GM12878 (cell line): Measurements from ENCODE around the gene KCNQ1. TPM values are rescaled to one million over a fixed set of nuclear protein-coding genes. Genes with fewer than 3 reads are reported as not detected.

Experiments used
- ATAC-seq: fragments of 200-7000 bp; cut with Tn5 transposase; 3 replicates; pipeline ENCODE4 v1.9.1; 2020; ENCODE audit warnings: mild to moderate bottlenecking, moderate library complexity
- BruUV-seq: library from RNA; stranded (reverse); fragments of 400-500 nt; replicated peaks from 2 replicates; lab custom pipeline; 2021; lab: Mats Ljungman, UMichigan
- CTCF ChIA-PET: fragments of 300-600 bp; sonication (Branson Sonifier 250); formaldehyde crosslinking; extraction: SDS; loops from one replicate; lab custom pipeline; 2021; ENCODE audit warnings: inconsistent platforms; lab: Yijun Ruan, JAX
- POLR2A ChIA-PET: fragments of 350-600 bp; formaldehyde crosslinking; extraction: SDS; loops from one replicate; lab custom pipeline; 2021; ENCODE audit warnings: inconsistent platforms; lab: Charles Lee
- RAD21 ChIA-PET: fragments of 300-600 bp; sonication (Branson Sonifier 250); formaldehyde crosslinking; loops from one replicate; lab custom pipeline; 2023; ENCODE audit warnings: antibody characterized with exemption; ENCODE audit not compliant: unreplicated experiment; lab: Charles Lee
- SMC1A ChIA-PET: fragments of 300-600 bp; sonication (Branson Sonifier 250); formaldehyde crosslinking; loops from one replicate; lab custom pipeline; 2023; ENCODE audit not compliant: unreplicated experiment, uncharacterized antibody; lab: Charles Lee
- DNase-seq: peaks from one replicate; pipeline ENCODE4 v3.0.0-alpha.2; 2011; ENCODE audit warnings: low read depth, low spot score
- FAIRE-seq: peaks from 3 replicates; lab custom pipeline; 2011; peaks lifted over from hg19 to GRCh38; lab: Jason Lieb, UNC
- H2AFZ ChIP-seq: 2 replicates; pipeline ENCODE4 v1.6.0; 2011; ENCODE audit warnings: low read depth, low read length, control low read depth; ENCODE audit not compliant: control insufficient read depth
- H3K27ac ChIP-seq: 2 replicates; pipeline ENCODE4 v1.5.1; 2011; ENCODE audit warnings: control low read depth; ENCODE audit not compliant: control insufficient read depth, insufficient read depth
- H3K27me3 ChIP-seq, 2 experiments: replicated peaks in 1 of 2; 2 replicates each; pipeline versions ENCODE4 v1.6.0 to v1.6.1; 2011; ENCODE audit warnings: low read length in 1 of 2; ENCODE audit not compliant: control insufficient read depth in 2 of 2, insufficient read depth in 2 of 2
- H3K36me3 ChIP-seq, 2 experiments: 2 replicates each; pipeline ENCODE4 v1.5.1; 2011; ENCODE audit warnings: low read length in 1 of 2; ENCODE audit not compliant: control insufficient read depth in 2 of 2, insufficient read depth in 2 of 2
- H3K4me1 ChIP-seq: 2 replicates; pipeline ENCODE4 v1.6.1; 2011; ENCODE audit warnings: mild to moderate bottlenecking, low read length, moderate library complexity, mixed read lengths; ENCODE audit not compliant: control insufficient read depth, insufficient read depth
- H3K4me2 ChIP-seq: 2 replicates; pipeline ENCODE4 v1.6.0; 2011; ENCODE audit warnings: control low read depth; ENCODE audit not compliant: control insufficient read depth, insufficient read depth
- H3K4me3 ChIP-seq: fragments of 200-600 bp; sonication (generic); 2 replicates; pipeline ENCODE4 v1.5.1; 2016
- H3K79me2 ChIP-seq: 2 replicates; pipeline ENCODE4 v1.6.0; 2011; ENCODE audit warnings: low read length; ENCODE audit not compliant: control insufficient read depth, insufficient read depth
- H3K9ac ChIP-seq: 2 replicates; pipeline ENCODE4 v1.8.0; 2011; ENCODE audit warnings: low read length, control low read depth, mixed read lengths; ENCODE audit not compliant: control insufficient read depth, insufficient read depth
- H3K9me3 ChIP-seq: replicated peaks from 3 replicates; pipeline ENCODE4 v1.5.1; 2011; ENCODE audit warnings: mild to moderate bottlenecking, low read length; ENCODE audit not compliant: control insufficient read depth, insufficient read depth
- H4K20me1 ChIP-seq: 2 replicates; pipeline ENCODE4 v1.6.0; 2011; ENCODE audit not compliant: control insufficient read depth, insufficient read depth
- ASH2L ChIP-seq: fragments of 300-600, 200-600 bp; sonication (generic); IDR thresholded peaks from 2 replicates; pipeline ENCODE4 v1.6.1; 2017; ENCODE audit warnings: low read depth, mild to moderate bottlenecking, borderline replicate concordance
- CBFB ChIP-seq: IDR thresholded peaks from 2 replicates; pipeline ENCODE4 v1.6.1; 2016; ENCODE audit warnings: antibody characterized with exemption, low read depth
- HDAC6 ChIP-seq: fragments of 200-600 bp; sonication (generic); IDR thresholded peaks from one replicate; pipeline ENCODE4 v1.8.0; 2017; ENCODE audit warnings: antibody characterized with exemption; ENCODE audit not compliant: unreplicated experiment
- NFXL1 ChIP-seq: fragments of 450-650 bp; IDR thresholded peaks from 2 replicates; pipeline ENCODE4 v1.6.1; 2017; ENCODE audit warnings: antibody characterized with exemption, mild to moderate bottlenecking, borderline replicate concordance
- WGBS: methylation state at CpG from one replicate; pipeline ENCODE4 v1.1.6; 2016; ENCODE audit warnings: low lambda C conversion rate; ENCODE audit not compliant: insufficient replicate concordance, insufficient coverage; ENCODE audit errors: missing lambda C conversion rate; 5-methylcytosine and 5-hydroxymethylcytosine counted together
- in situ Hi-C: fragments of 300-500 bp; cut with MboI; formaldehyde crosslinking; loops from 9 replicates; pipeline ENCODE4 v1.14.3; 2018; ENCODE audit warnings: mixed read lengths
- intact Hi-C: fragments of 100-400 bp; cut with micrococcal nuclease; formaldehyde crosslinking; loops from one replicate; pipeline ENCODE4 v1.14.2; 2022; ENCODE audit not compliant: unreplicated experiment
- polyA plus RNA-seq, 11 experiments: library from polyadenylated mRNA; depleted of rRNA in 4 of 11; unstranded in 6 of 11; stranded (reverse) in 5 of 11; fragments of >200 nt; fragmentation: Nextera tagmentation in 4 of 11; fragmentation: Illumina TruSeq in 1 of 11; extraction: Ambion mirVana in 4 of 11; extraction: Trizol in 1 of 11; gene quantifications; 1 replicate in 1 of 11; 2 replicates in 10 of 11; pipeline versions ENCODE4 v1.2.1 to v1.2.3, GENCODE V29; 2011 to 2016; ENCODE audit warnings: inconsistent platforms in 2 of 11, missing spikeins in 2 of 11, low read depth in 1 of 11
- total RNA-seq, 4 experiments: library from RNA; depleted of rRNA in 3 of 4; stranded (reverse); fragments of >200 nt in 3 of 4; fragmentation: Illumina TruSeq in 1 of 4; extraction: Trizol in 1 of 4; gene quantifications; 2 replicates each; pipeline versions ENCODE4 v1.2.1 to v1.2.3, GENCODE V29; 2013 to 2021
- TF ChIP-seq, protein P1 (sequence below), 3 experiments: IDR thresholded peaks in 2 of 3; conservative IDR thresholded peaks in 1 of 3; 2 replicates each; pipeline ENCODE4 v1.5.1; 2011; ENCODE audit warnings: low read depth in 3 of 3, low read length in 3 of 3, mild to moderate bottlenecking in 3 of 3, control low read depth in 2 of 3, moderate library complexity in 2 of 3, inconsistent platforms in 1 of 3, mixed read lengths in 1 of 3; ENCODE audit not compliant: control insufficient read depth in 2 of 3, insufficient read depth in 1 of 3; ENCODE audit errors: extremely low read depth in 1 of 3
- TF ChIP-seq, protein P2 (sequence below): IDR thresholded peaks from 2 replicates; pipeline ENCODE4 v1.6.1; 2012; ENCODE audit warnings: improper control_type of control experiment, low read depth, low read length; ENCODE audit not compliant: insufficient replicate concordance

KCNQ1 gene
- total and polyA plus RNA-seq, 10 of the 15 experiments (the other 5 are each of a cell fraction or from before 2014, with no cell fraction given), result 0.03 to 0.15 (median 0.12) TPM; not detected in 7

DNA sequence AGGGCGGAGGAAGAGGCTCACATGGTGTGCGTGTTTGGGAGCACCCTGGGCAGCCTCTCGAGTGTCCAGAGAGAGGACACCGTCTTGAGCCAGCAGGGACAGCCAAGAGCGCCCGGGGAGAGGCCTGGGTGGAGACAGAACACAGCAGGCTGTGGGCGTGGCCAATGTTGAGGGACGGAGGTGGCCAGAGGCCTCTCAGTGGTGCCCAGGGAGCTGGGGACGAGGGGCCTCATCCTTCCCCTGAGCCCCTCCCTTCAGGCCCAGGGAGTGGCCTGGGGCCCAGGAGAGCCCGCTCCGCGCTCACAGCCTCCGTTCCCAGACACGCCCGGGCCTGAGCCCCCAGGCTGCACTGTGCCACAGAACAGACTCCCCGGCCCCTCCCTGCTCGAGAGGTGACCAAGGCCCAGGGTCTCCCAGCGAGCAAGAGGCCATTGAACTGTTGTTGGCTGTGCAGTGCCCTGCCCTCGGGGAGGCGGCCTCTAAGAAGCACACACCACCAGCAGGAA, 392.3 kb downstream of the KCNQ1 start:
- no peaks in the 10 kb centered on the region for H3K4me1 ChIP-seq

More for the DNA sequence above, 392.3 kb downstream of the KCNQ1 start:
- POLR2A ChIA-PET, result no interaction called here
- in situ Hi-C loops (no loop called here), intact Hi-C loops (no loop called here)
- H2AFZ ChIP-seq, result no peak overlapping the region
- no peak overlapping the region for H3K4me2 ChIP-seq
- no peak for FAIRE-seq
- no peak overlapping the region for H3K9ac ChIP-seq
- no peak overlapping the region for H3K4me3 ChIP-seq
- no peaks in the 10 kb centered on the region for H3K79me2 ChIP-seq
- H3K27ac ChIP-seq, result no peak overlapping the region
- H4K20me1 ChIP-seq, result no peaks in the 10 kb centered on the region
- DNase-seq, result no peak
- no peaks in the 10 kb centered on the region for H3K9me3 ChIP-seq
- no peaks in the 10 kb centered on the region for H3K36me3 ChIP-seq
- TF ChIP-seq, protein P1, sequence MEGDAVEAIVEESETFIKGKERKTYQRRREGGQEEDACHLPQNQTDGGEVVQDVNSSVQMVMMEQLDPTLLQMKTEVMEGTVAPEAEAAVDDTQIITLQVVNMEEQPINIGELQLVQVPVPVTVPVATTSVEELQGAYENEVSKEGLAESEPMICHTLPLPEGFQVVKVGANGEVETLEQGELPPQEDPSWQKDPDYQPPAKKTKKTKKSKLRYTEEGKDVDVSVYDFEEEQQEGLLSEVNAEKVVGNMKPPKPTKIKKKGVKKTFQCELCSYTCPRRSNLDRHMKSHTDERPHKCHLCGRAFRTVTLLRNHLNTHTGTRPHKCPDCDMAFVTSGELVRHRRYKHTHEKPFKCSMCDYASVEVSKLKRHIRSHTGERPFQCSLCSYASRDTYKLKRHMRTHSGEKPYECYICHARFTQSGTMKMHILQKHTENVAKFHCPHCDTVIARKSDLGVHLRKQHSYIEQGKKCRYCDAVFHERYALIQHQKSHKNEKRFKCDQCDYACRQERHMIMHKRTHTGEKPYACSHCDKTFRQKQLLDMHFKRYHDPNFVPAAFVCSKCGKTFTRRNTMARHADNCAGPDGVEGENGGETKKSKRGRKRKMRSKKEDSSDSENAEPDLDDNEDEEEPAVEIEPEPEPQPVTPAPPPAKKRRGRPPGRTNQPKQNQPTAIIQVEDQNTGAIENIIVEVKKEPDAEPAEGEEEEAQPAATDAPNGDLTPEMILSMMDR (IDR thresholded peaks at IDR 0.05 in 2 of 3, conservative IDR thresholded peaks at IDR 0.05 in 1 of 3; ENCODE audit: control insufficient read depth in 2 of 3, extremely low read depth in 1 of 3, insufficient read depth in 1 of 3, low read depth in 3 of 3, low read length in 3 of 3), result no peak
- TF ChIP-seq CBFB (no peak), NFXL1 (no peak), ASH2L (no peak), HDAC6 (no peak)
- TF ChIP-seq, protein P2, sequence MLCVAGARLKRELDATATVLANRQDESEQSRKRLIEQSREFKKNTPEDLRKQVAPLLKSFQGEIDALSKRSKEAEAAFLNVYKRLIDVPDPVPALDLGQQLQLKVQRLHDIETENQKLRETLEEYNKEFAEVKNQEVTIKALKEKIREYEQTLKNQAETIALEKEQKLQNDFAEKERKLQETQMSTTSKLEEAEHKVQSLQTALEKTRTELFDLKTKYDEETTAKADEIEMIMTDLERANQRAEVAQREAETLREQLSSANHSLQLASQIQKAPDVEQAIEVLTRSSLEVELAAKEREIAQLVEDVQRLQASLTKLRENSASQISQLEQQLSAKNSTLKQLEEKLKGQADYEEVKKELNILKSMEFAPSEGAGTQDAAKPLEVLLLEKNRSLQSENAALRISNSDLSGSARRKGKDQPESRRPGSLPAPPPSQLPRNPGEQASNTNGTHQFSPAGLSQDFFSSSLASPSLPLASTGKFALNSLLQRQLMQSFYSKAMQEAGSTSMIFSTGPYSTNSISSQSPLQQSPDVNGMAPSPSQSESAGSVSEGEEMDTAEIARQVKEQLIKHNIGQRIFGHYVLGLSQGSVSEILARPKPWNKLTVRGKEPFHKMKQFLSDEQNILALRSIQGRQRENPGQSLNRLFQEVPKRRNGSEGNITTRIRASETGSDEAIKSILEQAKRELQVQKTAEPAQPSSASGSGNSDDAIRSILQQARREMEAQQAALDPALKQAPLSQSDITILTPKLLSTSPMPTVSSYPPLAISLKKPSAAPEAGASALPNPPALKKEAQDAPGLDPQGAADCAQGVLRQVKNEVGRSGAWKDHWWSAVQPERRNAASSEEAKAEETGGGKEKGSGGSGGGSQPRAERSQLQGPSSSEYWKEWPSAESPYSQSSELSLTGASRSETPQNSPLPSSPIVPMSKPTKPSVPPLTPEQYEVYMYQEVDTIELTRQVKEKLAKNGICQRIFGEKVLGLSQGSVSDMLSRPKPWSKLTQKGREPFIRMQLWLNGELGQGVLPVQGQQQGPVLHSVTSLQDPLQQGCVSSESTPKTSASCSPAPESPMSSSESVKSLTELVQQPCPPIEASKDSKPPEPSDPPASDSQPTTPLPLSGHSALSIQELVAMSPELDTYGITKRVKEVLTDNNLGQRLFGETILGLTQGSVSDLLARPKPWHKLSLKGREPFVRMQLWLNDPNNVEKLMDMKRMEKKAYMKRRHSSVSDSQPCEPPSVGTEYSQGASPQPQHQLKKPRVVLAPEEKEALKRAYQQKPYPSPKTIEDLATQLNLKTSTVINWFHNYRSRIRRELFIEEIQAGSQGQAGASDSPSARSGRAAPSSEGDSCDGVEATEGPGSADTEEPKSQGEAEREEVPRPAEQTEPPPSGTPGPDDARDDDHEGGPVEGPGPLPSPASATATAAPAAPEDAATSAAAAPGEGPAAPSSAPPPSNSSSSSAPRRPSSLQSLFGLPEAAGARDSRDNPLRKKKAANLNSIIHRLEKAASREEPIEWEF, result no peak
- TF ChIP-seq, all 136 proteins: peak for 0
- no TSS peak for BruUV-seq
- 31% methylated on average over 19 of the region's 20 CpGs for WGBS
- ChIA-PET RAD21 (no interaction called here), SMC1A (no interaction called here), CTCF (no interaction called here)
- ATAC-seq, result no peak
- H3K27me3 ChIP-seq, result no peaks in the 10 kb centered on the region; a peak in 1 of 4 replicates
